Lung (tissue), 12 donors: ENCODE data around the gene SLC39A3. TPM values are rescaled to one million over a fixed set of nuclear protein-coding genes. Genes with fewer than 3 reads are reported as not detected.

ENCODE experiments used
- ATAC-seq: fragments of 200-7000 bp; cut with Tn5 transposase; one replicate; pipeline ENCODE4 v1.9.1; 2020; ENCODE audit warnings: moderate number of reproducible peaks; ENCODE audit not compliant: insufficient read depth, low FRiP score
- DNase-seq, 3 donors: peaks; one replicate each; pipeline ENCODE4 v3.0.0-alpha.2; 2013 to 2017
- H3K27ac ChIP-seq, 2 donors: one replicate each; pipeline ENCODE4 v1.5.1; 2013; ENCODE audit warnings: mild to moderate bottlenecking in 2 of 2, moderate library complexity in 2 of 2, control low read depth in 1 of 2, inconsistent platforms in 1 of 2, low read depth in 1 of 2, low read length in 1 of 2
- H3K27me3 ChIP-seq, 3 donors: one replicate each; pipeline ENCODE4 v1.5.1; 2013; ENCODE audit warnings: low read length in 2 of 3; ENCODE audit not compliant: control insufficient read depth in 3 of 3, insufficient read depth in 3 of 3
- H3K36me3 ChIP-seq, 4 donors: one replicate each; pipeline ENCODE4 v1.5.1; 2013; ENCODE audit warnings: low read length in 4 of 4, mild to moderate bottlenecking in 1 of 4, moderate library complexity in 1 of 4; ENCODE audit not compliant: control insufficient read depth in 4 of 4, insufficient read depth in 4 of 4
- H3K4me1 ChIP-seq, 5 donors: one replicate each; pipeline ENCODE4 v1.5.1; 2013; ENCODE audit warnings: low read length in 5 of 5, mild to moderate bottlenecking in 2 of 5, moderate library complexity in 1 of 5; ENCODE audit not compliant: control insufficient read depth in 5 of 5, insufficient read depth in 5 of 5
- H3K4me3 ChIP-seq: one replicate; pipeline ENCODE4 v1.5.1; 2013; ENCODE audit warnings: mild to moderate bottlenecking, control low read depth, moderate library complexity
- H3K9ac ChIP-seq, 2 donors: one replicate each; pipeline ENCODE4 v1.5.1; 2013; ENCODE audit warnings: low read length in 2 of 2, control low read depth in 1 of 2; ENCODE audit not compliant: insufficient read depth in 1 of 2
- H3K9me3 ChIP-seq, 4 donors: one replicate each; pipeline ENCODE4 v1.5.1; 2013; ENCODE audit warnings: low read length in 3 of 4, mild to moderate bottlenecking in 1 of 4, moderate library complexity in 1 of 4; ENCODE audit not compliant: control insufficient read depth in 4 of 4, insufficient read depth in 3 of 4
- CTCF ChIP-seq: IDR thresholded peaks from 2 replicates; pipeline ENCODE4 v1.5.1; 2012; ENCODE audit warnings: mild to moderate bottlenecking; ENCODE audit errors: control extremely low read depth, extremely low read depth
- WGBS, 2 donors: extraction: QIAGEN DNeasy Blood & Tissue Kit; methylation state at CpG; one replicate each; pipeline ENCODE4 v1.1.7; 2013; 5-methylcytosine and 5-hydroxymethylcytosine counted together
- polyA plus RNA-seq, 2 donors: library from polyadenylated mRNA; stranded (reverse); fragments of 200-250 nt; gene quantifications; one replicate each; pipeline ENCODE4 v1.2.1, GENCODE V29; 2013
- total RNA-seq, 2 donors: library from RNA; depleted of rRNA in 1 of 2; stranded (reverse); fragments of >200 nt in 1 of 2; gene quantifications; one replicate each; pipeline ENCODE4 v1.2.1, GENCODE V29; 2014 to 2021
- donor health status: control.
- donor health status: control.
- donor health status: Bipolar disorder and iron deficiency.
- donor health status: healthy.
- donor health status: DM: yes; HTN: yes; CAD: no.

The SLC39A3 gene
- total and polyA plus RNA-seq, 4 donors = 17.7 to 51.2 (median 42.0) TPM

- ATAC-seq (no peak), DNase-seq (no peak)
- no peak for TF ChIP-seq CTCF
- Histone ChIP-seq H3K9ac (peak overlapping the region; percentile 93 to 95), H3K9me3 (no peaks in the 10 kb centered on the region), H3K36me3 (peaks cover 0 to 8% (median 1%) of the 10 kb centered on the region in 4 donors), H3K4me3 (peak overlapping the region; percentile 85), H3K27ac (peak overlapping the region; percentile 83 to 95), H3K4me1 (peaks cover 11 to 25% (median 16%) of the 10 kb centered on the region in 5 donors), H3K27me3 (no peaks in the 10 kb centered on the region)
- WGBS, 2 donors = 2% methylated on average over 24 of the region's 24 CpGs
Measured at GRCh38 chr19:2782329-2782935, 42.6 kb upstream of the SLC39A3 start.

- TF ChIP-seq CTCF = no peak
- peaks cover 0 to 8% (median 1%) of the 10 kb centered on the region in 4 donors for H3K36me3 ChIP-seq
- peaks cover 5 to 17% (median 16%) of the 10 kb centered on the region in 5 donors for H3K4me1 ChIP-seq
- no peak overlapping the region for H3K9ac ChIP-seq
- H3K27me3 ChIP-seq = no peaks in the 10 kb centered on the region
- WGBS, 2 donors = 83 to 84% methylated on average over 7 of the region's 7 CpGs
- H3K9me3 ChIP-seq = no peaks in the 10 kb centered on the region
- ATAC-seq (no peak), DNase-seq (no peak)
- no peak overlapping the region for H3K27ac ChIP-seq
- H3K4me3 ChIP-seq = no peak overlapping the region
Measured at GRCh38 chr19:2780284-2780683, 40.5 kb upstream of the SLC39A3 start.

DNA sequence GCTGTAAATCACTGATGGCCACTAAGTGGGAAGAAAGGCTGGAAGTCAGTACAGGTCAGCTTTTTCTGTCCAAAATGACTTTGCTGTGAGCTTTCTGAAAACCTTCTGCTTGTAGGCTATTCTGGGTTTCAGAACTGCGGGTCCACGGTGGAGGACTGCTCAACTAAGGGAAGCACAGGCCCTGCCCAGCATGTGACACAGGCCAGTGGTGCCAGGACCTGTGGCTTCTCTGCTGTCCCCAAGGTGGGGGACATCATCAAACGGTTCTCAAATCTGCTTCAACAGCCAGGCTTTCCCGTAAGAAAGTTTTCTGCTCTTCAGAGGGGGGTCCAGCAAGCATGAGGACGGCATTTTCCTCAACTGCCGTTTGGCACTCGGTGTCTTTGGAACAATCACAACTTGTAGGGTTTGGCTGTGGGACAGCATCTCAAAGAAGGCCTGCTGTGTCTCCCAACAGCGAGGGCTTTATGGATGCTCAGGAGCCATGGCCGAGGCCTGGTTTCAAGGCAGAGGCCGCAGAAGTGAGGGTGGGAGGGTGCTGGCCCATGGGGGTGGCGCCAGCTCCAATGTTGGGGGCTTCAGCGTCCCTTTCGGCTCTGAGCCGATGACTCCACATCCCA, 39.4 kb upstream of the SLC39A3 start:
- no peak overlapping the region for H3K4me3 ChIP-seq
- DNase-seq = no peak
- H3K27ac ChIP-seq = no peak overlapping the region
- peaks cover 5 to 17% (median 16%) of the 10 kb centered on the region in 5 donors for H3K4me1 ChIP-seq
- WGBS, 2 donors = 87 to 88% methylated on average over 14 of the region's 14 CpGs
- peaks cover 0 to 8% (median 3%) of the 10 kb centered on the region in 4 donors for H3K36me3 ChIP-seq
- TF ChIP-seq CTCF = no peak
- no peaks in the 10 kb centered on the region for H3K27me3 ChIP-seq
- no peak overlapping the region for H3K9ac ChIP-seq
- ATAC-seq = no peak
- no peaks in the 10 kb centered on the region for H3K9me3 ChIP-seq
